H1 (cell line): ENCODE results near the gene ZNF697. TPM values are rescaled to one million over a fixed set of nuclear protein-coding genes. Genes with fewer than 3 reads are reported as not detected.

Source experiments
- CTCF ChIA-PET: fragments of 300-600 bp; sonication (Branson Sonifier 250); formaldehyde crosslinking; loops from one replicate; lab custom pipeline; 2021; ENCODE audit not compliant: partially characterized antibody; lab: Charles Lee
- POLR2A ChIA-PET: fragments of 300-600 bp; sonication (Branson Sonifier 250); formaldehyde crosslinking; loops from one replicate; lab custom pipeline; 2021; ENCODE audit warnings: inconsistent platforms; ENCODE audit not compliant: partially characterized antibody; lab: Charles Lee
- DNase-seq, 2 experiments: peaks; one replicate each; pipeline versions ENCODE4 v3.0.0 to v3.0.0-alpha.2; 2010 to 2022; ENCODE audit warnings: low spot score in 2 of 2, low read depth in 1 of 2, mixed read lengths in 1 of 2
- FAIRE-seq: peaks from 2 replicates; lab custom pipeline; 2011; peaks lifted over from hg19 to GRCh38; lab: Jason Lieb, UNC
- H2AFZ ChIP-seq: 2 replicates; pipeline ENCODE4 v1.8.1; 2012; ENCODE audit warnings: low read length, inconsistent platforms
- H2AK5ac ChIP-seq: 2 replicates; pipeline ENCODE4 v1.6.1; 2013; ENCODE audit warnings: low read depth, low read length
- H2BK120ac ChIP-seq: replicated peaks from 2 replicates; pipeline ENCODE3; 2013; ENCODE audit warnings: low read depth, low read length, inconsistent platforms
- H2BK12ac ChIP-seq: 2 replicates; pipeline ENCODE4 v1.6.1; 2013; ENCODE audit warnings: low read depth, low read length
- H2BK15ac ChIP-seq: 2 replicates; pipeline ENCODE4 v1.6.1; 2013; ENCODE audit warnings: low read length
- H2BK20ac ChIP-seq: 2 replicates; pipeline ENCODE4 v1.6.1; 2013; ENCODE audit warnings: low read length
- H2BK5ac ChIP-seq: 2 replicates; pipeline ENCODE4 v1.6.1; 2013; ENCODE audit warnings: low read depth, low read length
- H3K14ac ChIP-seq: 2 replicates; pipeline ENCODE4 v1.6.1; 2013; ENCODE audit warnings: inconsistent platforms; ENCODE audit not compliant: insufficient read length
- H3K18ac ChIP-seq: 2 replicates; pipeline ENCODE4 v1.6.1; 2013; ENCODE audit warnings: low read length; ENCODE audit errors: extremely low read depth
- H3K23ac ChIP-seq: 2 replicates; pipeline ENCODE4 v1.6.1; 2013; ENCODE audit warnings: inconsistent platforms; ENCODE audit not compliant: insufficient read length
- H3K23me2 ChIP-seq: 2 replicates; pipeline ENCODE4 v1.6.1; 2013; ENCODE audit warnings: low read depth, low read length
- H3K27ac ChIP-seq: 2 replicates; pipeline ENCODE4 v1.6.1; 2011; ENCODE audit warnings: low read depth, low read length, inconsistent platforms
- H3K27me3 ChIP-seq, 4 experiments: replicated peaks in 1 of 4; 1 replicate in 1 of 4; 2 replicates in 3 of 4; pipeline versions ENCODE4 v1.6.1 to v1.8.1; 2011 to 2013; ENCODE audit warnings: low read length in 3 of 4, mild to moderate bottlenecking in 3 of 4, inconsistent platforms in 2 of 4, mixed read lengths in 2 of 4, moderate library complexity in 1 of 4; ENCODE audit not compliant: control insufficient read depth in 3 of 4, insufficient read depth in 3 of 4; ENCODE audit errors: extremely low read depth in 1 of 4
- H3K36me3 ChIP-seq, 4 experiments: 2 replicates each; pipeline versions ENCODE4 v1.6.1 to v1.8.1; 2011 to 2013; ENCODE audit warnings: mild to moderate bottlenecking in 4 of 4, low read length in 3 of 4, moderate library complexity in 2 of 4, control low read depth in 1 of 4, inconsistent platforms in 1 of 4; ENCODE audit not compliant: insufficient read depth in 4 of 4, control insufficient read depth in 2 of 4
- H3K4ac ChIP-seq: replicated peaks from 2 replicates; pipeline ENCODE3; 2013; ENCODE audit warnings: low read length, low read depth, mixed read lengths, inconsistent platforms; ENCODE audit not compliant: insufficient read length
- H3K4me1 ChIP-seq, 4 experiments: replicated peaks in 1 of 4; 1 replicate in 1 of 4; 2 replicates in 3 of 4; pipeline versions ENCODE4 v1.6.1 to v1.8.1; 2011 to 2013; ENCODE audit warnings: low read length in 3 of 4, inconsistent platforms in 2 of 4, mixed read lengths in 1 of 4; ENCODE audit not compliant: insufficient read depth in 4 of 4, control insufficient read depth in 3 of 4
- H3K4me2 ChIP-seq, 2 experiments: 2 replicates each; pipeline versions ENCODE4 v1.6.1 to v1.8.1; 2011 to 2013; ENCODE audit warnings: low read depth in 2 of 2, low read length in 2 of 2, control low read depth in 1 of 2, inconsistent platforms in 1 of 2, mild to moderate bottlenecking in 1 of 2; ENCODE audit not compliant: insufficient read depth in 1 of 2
- H3K4me3 ChIP-seq, 4 experiments: fragments of 200-600, 300-600 bp in 1 of 4; sonication (generic), shearing (Covaris generic), sonication (Bioruptor Twin) in 1 of 4; 2 replicates each; pipeline versions ENCODE4 v1.5.1 to v1.8.1; 2011 to 2016; ENCODE audit warnings: low read length in 4 of 4, low read depth in 3 of 4, control low read depth in 2 of 4, inconsistent platforms in 2 of 4, mild to moderate bottlenecking in 2 of 4, mixed read lengths in 1 of 4, moderate library complexity in 1 of 4; ENCODE audit not compliant: insufficient read depth in 2 of 4; ENCODE audit errors: extremely low read depth in 1 of 4
- H3K56ac ChIP-seq: replicated peaks from 2 replicates; pipeline ENCODE3; 2013; ENCODE audit warnings: low read depth, mild to moderate bottlenecking, mixed read lengths, low read length, inconsistent platforms; ENCODE audit not compliant: insufficient read length
- H3K79me1 ChIP-seq: 2 replicates; pipeline ENCODE4 v1.6.1; 2013; ENCODE audit warnings: low read depth, low read length, control low read depth
- H3K79me2 ChIP-seq, 2 experiments: 2 replicates each; pipeline versions ENCODE4 v1.6.1 to v1.8.1; 2012 to 2013; ENCODE audit warnings: low read length in 2 of 2, mild to moderate bottlenecking in 2 of 2, inconsistent platforms in 1 of 2; ENCODE audit not compliant: insufficient read depth in 2 of 2, control insufficient read depth in 1 of 2
- H3K9ac ChIP-seq, 4 experiments: replicated peaks in 1 of 4; 1 replicate in 1 of 4; 2 replicates in 3 of 4; pipeline versions ENCODE4 v1.6.1 to v1.8.1; 2011 to 2013; ENCODE audit warnings: low read depth in 3 of 4, low read length in 3 of 4, control low read depth in 2 of 4, mild to moderate bottlenecking in 2 of 4, moderate library complexity in 2 of 4, inconsistent platforms in 1 of 4; ENCODE audit errors: extremely low read depth in 1 of 4
- H3K9me3 ChIP-seq, 2 experiments: 2 replicates each; pipeline versions ENCODE4 v1.6.1 to v1.8.1; 2012 to 2013; ENCODE audit warnings: mild to moderate bottlenecking in 2 of 2, moderate library complexity in 2 of 2, control low read depth in 1 of 2, inconsistent platforms in 1 of 2, low read depth in 1 of 2, low read length in 1 of 2, mixed read lengths in 1 of 2; ENCODE audit not compliant: insufficient read depth in 2 of 2
- H4K20me1 ChIP-seq, 2 experiments: replicated peaks in 1 of 2; 2 replicates each; pipeline versions ENCODE3 to v1.8.1; 2011 to 2013; ENCODE audit warnings: inconsistent platforms in 2 of 2, low read length in 2 of 2, mild to moderate bottlenecking in 1 of 2; ENCODE audit not compliant: insufficient read depth in 2 of 2, control insufficient read depth in 1 of 2
- H4K5ac ChIP-seq: 2 replicates; pipeline ENCODE4 v1.6.1; 2013; ENCODE audit warnings: low read length, low read depth, mixed read lengths, inconsistent platforms; ENCODE audit not compliant: insufficient read length
- H4K8ac ChIP-seq: 2 replicates; pipeline ENCODE4 v1.8.0; 2013; ENCODE audit warnings: mild to moderate bottlenecking, moderate library complexity, low read length, inconsistent platforms; ENCODE audit not compliant: insufficient read depth; ENCODE audit errors: extremely low read depth
- H4K91ac ChIP-seq: replicated peaks from 2 replicates; pipeline ENCODE3; 2013; ENCODE audit warnings: low read length, mixed read lengths, inconsistent platforms; ENCODE audit not compliant: insufficient read length
- CREB1 ChIP-seq: IDR thresholded peaks from 2 replicates; pipeline ENCODE4 v1.6.1; 2012; ENCODE audit warnings: inconsistent platforms
- CTBP2 ChIP-seq: IDR thresholded peaks from 2 replicates; pipeline ENCODE4 v1.7.0; 2011; ENCODE audit warnings: borderline replicate concordance, mild to moderate bottlenecking, moderate library complexity, mixed read lengths, low read length; ENCODE audit not compliant: insufficient read depth, insufficient read length
- GTF2F1 ChIP-seq: IDR thresholded peaks from 2 replicates; pipeline ENCODE4 v1.6.1; 2012; ENCODE audit warnings: low read depth, low read length, improper control_type of control experiment, borderline replicate concordance
- RAD21 ChIP-seq, 2 experiments: IDR thresholded peaks in 1 of 2; conservative IDR thresholded peaks in 1 of 2; 2 replicates each; pipeline ENCODE4 v1.6.1; 2011; ENCODE audit warnings: low read depth in 2 of 2, low read length in 2 of 2, improper control_type of control experiment in 1 of 2, inconsistent platforms in 1 of 2, mild to moderate bottlenecking in 1 of 2, moderate library complexity in 1 of 2
- SP4 ChIP-seq: IDR thresholded peaks from 2 replicates; pipeline ENCODE4 v1.6.1; 2012; ENCODE audit warnings: low read length, inconsistent platforms
- SUZ12 ChIP-seq: fragments of 200-600 bp; sonication (generic); IDR thresholded peaks from 2 replicates; pipeline ENCODE4 v1.6.1; 2012; ENCODE audit warnings: mild to moderate bottlenecking, inconsistent platforms, low read length, moderate library complexity, mixed read lengths
- YY1 ChIP-seq: IDR thresholded peaks from 2 replicates; pipeline ENCODE4 v1.6.1; 2011; ENCODE audit warnings: low read depth, mild to moderate bottlenecking, low read length
- WGBS, 2 experiments: shearing (Covaris generic) in 1 of 2; methylation state at CpG; one replicate each; pipeline versions ENCODE4 v1.1.6 to v1.1.7; 2013 to 2015; ENCODE audit warnings: low lambda C conversion rate in 2 of 2, mixed read lengths in 2 of 2, inconsistent platforms in 1 of 2, low coverage in 1 of 2, missing lambda C conversion rate in 1 of 2; ENCODE audit not compliant: insufficient replicate concordance in 2 of 2, insufficient coverage in 1 of 2, insufficient read length in 1 of 2; ENCODE audit errors: extremely low coverage in 1 of 2, missing lambda C conversion rate in 1 of 2; 5-methylcytosine and 5-hydroxymethylcytosine counted together
- polyA plus RNA-seq, 7 experiments: library from polyadenylated mRNA; depleted of rRNA in 3 of 7; stranded (reverse) in 5 of 7; unstranded in 2 of 7; fragments of >200 nt in 5 of 7; fragments of 200-250 nt in 2 of 7; gene quantifications; 1 replicate in 5 of 7; 2 replicates in 1 of 7; 4 replicates in 1 of 7; pipeline versions ENCODE4 v1.2.1 to v1.2.3, GENCODE V29; 2011 to 2013; ENCODE audit warnings: missing spikeins in 2 of 7, mixed read lengths in 2 of 7
- total RNA-seq: library from RNA; stranded (reverse); fragmentation: NEBNext Ultra II Directional; extraction: Animal tissue kit (Norgen Biotek cat#: 25700); gene quantifications from 2 replicates; pipeline ENCODE4 v1.2.1, GENCODE V29; 2021
- TF ChIP-seq, protein P1 (sequence below): IDR thresholded peaks from 2 replicates; pipeline ENCODE4 v1.6.1; 2012; ENCODE audit warnings: low read length, inconsistent platforms
- TF ChIP-seq, protein P2 (sequence below), 3 experiments: IDR thresholded peaks; 1 replicate in 2 of 3; 2 replicates in 1 of 3; pipeline versions ENCODE4 v1.5.1 to v1.6.1; 2011; ENCODE audit warnings: low read length in 3 of 3, mild to moderate bottlenecking in 3 of 3, inconsistent platforms in 2 of 3, low read depth in 1 of 3, moderate library complexity in 1 of 3; ENCODE audit not compliant: insufficient read depth in 1 of 3; ENCODE audit errors: control extremely low read depth in 1 of 3

Gene ZNF697
- total and polyA plus RNA-seq, 2 of the 8 experiments (the other 6 are each of a cell fraction or from before 2014, with no cell fraction given) = 5.6 to 18.3 TPM

DNA sequence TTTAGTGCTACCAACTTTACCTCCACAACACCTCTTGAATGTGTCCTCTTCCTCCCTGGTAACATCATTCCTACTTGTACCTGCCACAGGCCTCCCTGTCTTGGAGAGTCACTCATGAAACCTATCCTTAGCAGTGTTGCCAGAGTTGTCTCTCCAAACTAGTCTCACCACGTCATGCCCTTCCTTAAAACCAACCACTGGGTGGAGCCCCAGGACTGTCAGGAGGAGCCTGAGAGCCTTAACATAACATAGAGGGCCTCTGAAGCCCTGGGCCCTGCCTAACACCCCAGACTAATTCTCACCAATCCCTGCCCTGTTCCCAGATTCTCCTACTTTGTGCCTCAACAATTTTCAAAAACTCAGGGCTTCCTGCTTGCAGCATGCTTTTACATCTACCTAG lies 65.3 kb downstream of the ZNF697 start:
- Histone ChIP-seq H4K5ac (no peak overlapping the region), H3K23ac (no peak overlapping the region), H2AFZ (no peak overlapping the region), H3K27ac (no peak overlapping the region), H4K8ac (no peak overlapping the region), H3K9ac (no peak overlapping the region), H4K91ac (no peak overlapping the region), H3K56ac (no peak overlapping the region), H3K27me3 (no peaks in the 10 kb centered on the region), H3K79me1 (no peaks in the 10 kb centered on the region), H2BK20ac (no peak overlapping the region), H3K9me3 (no peaks in the 10 kb centered on the region), H3K14ac (no peak overlapping the region), H3K4me3 (no peak overlapping the region), H3K4me2 (no peak overlapping the region), H2BK12ac (no peak overlapping the region), H3K18ac (no peak overlapping the region), H3K36me3 (no peaks in the 10 kb centered on the region), H3K79me2 (no peaks in the 10 kb centered on the region), H2BK5ac (no peak overlapping the region), H3K4me1 (peaks cover 0 to 3% (median 1%) of the 10 kb centered on the region in 4 experiments; a peak in 1 of 7 replicates), H3K4ac (no peak overlapping the region), H2BK120ac (no peak overlapping the region), H2BK15ac (no peak overlapping the region), H4K20me1 (no peaks in the 10 kb centered on the region), H3K23me2 (no peaks in the 10 kb centered on the region), H2AK5ac (no peak overlapping the region)
- TF ChIP-seq, protein P1, sequence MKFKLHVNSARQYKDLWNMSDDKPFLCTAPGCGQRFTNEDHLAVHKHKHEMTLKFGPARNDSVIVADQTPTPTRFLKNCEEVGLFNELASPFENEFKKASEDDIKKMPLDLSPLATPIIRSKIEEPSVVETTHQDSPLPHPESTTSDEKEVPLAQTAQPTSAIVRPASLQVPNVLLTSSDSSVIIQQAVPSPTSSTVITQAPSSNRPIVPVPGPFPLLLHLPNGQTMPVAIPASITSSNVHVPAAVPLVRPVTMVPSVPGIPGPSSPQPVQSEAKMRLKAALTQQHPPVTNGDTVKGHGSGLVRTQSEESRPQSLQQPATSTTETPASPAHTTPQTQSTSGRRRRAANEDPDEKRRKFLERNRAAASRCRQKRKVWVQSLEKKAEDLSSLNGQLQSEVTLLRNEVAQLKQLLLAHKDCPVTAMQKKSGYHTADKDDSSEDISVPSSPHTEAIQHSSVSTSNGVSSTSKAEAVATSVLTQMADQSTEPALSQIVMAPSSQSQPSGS = no peak
- TF ChIP-seq CREB1 (peak; percentile 49), SUZ12 (no peak), RAD21 (IDR thresholded peaks at IDR 0.05 in 1 of 2, conservative IDR thresholded peaks at IDR 0.05 in 1 of 2; ENCODE audit: low read depth in 2 of 2, low read length in 2 of 2) (peak; percentile 87 to 91), CTBP2 (no peak), GTF2F1 (no peak), SP4 (no peak), YY1 (no peak)
- TF ChIP-seq, protein P2, sequence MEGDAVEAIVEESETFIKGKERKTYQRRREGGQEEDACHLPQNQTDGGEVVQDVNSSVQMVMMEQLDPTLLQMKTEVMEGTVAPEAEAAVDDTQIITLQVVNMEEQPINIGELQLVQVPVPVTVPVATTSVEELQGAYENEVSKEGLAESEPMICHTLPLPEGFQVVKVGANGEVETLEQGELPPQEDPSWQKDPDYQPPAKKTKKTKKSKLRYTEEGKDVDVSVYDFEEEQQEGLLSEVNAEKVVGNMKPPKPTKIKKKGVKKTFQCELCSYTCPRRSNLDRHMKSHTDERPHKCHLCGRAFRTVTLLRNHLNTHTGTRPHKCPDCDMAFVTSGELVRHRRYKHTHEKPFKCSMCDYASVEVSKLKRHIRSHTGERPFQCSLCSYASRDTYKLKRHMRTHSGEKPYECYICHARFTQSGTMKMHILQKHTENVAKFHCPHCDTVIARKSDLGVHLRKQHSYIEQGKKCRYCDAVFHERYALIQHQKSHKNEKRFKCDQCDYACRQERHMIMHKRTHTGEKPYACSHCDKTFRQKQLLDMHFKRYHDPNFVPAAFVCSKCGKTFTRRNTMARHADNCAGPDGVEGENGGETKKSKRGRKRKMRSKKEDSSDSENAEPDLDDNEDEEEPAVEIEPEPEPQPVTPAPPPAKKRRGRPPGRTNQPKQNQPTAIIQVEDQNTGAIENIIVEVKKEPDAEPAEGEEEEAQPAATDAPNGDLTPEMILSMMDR (IDR thresholded peaks at IDR 0.05; ENCODE audit: control extremely low read depth in 1 of 3, insufficient read depth in 1 of 3, low read depth in 1 of 3, low read length in 3 of 3) = peak; percentile 54 to 82 (median 80)
- FAIRE-seq (no peak), DNase-seq (peak; percentile 15 to 75)
- ChIA-PET CTCF (interaction anchor here (0.6 to 3.2 kb wide), 15 partner anchors 8 to 286 kb away, joined by 3 to 17 read pairs (median 3); no protein-coding TSS in a partner anchor), POLR2A (no interaction called here)
- 15% methylated on average over 1 of the region's 1 CpG; no CpG with 5 or more reads in 1 of the 2 experiments for WGBS, 2 experiments
